Fibroblast of the aortic adventitia (primary cell): Measurements from ENCODE around the gene PSMC3IP. TPM values are rescaled to one million over a fixed set of nuclear protein-coding genes. Genes with fewer than 3 reads are reported as not detected.

Source experiments
- DNase-seq: peaks from one replicate; pipeline ENCODE4 v3.0.0-alpha.2; 2010; ENCODE audit warnings: low read depth
- H3K4me3 ChIP-seq: 2 replicates; pipeline ENCODE4 v1.5.1; 2011; ENCODE audit warnings: low read depth, mild to moderate bottlenecking, control low read depth, low read length, moderate library complexity
- CTCF ChIP-seq: IDR thresholded peaks from 2 replicates; pipeline ENCODE4 v1.5.1; 2011; ENCODE audit warnings: mild to moderate bottlenecking, low read length, control low read depth, inconsistent platforms; ENCODE audit not compliant: insufficient read depth
- total RNA-seq: library from RNA; depleted of rRNA; stranded (reverse); fragments of >200 nt; gene quantifications from 2 replicates; pipeline ENCODE4 v1.2.3, GENCODE V29; 2012; ENCODE audit warnings: low replicate concordance

Gene PSMC3IP
- total RNA-seq, 1 donor, result 18.3 TPM

GRCh38 chr17:42571435-42572225, 5.9 kb downstream of the PSMC3IP start:
- no peak overlapping the region for H3K4me3 ChIP-seq
- TF ChIP-seq CTCF, result no peak
- peak; percentile 14 for DNase-seq

GRCh38 chr17:42568341-42569111, 9.0 kb downstream of the PSMC3IP start:
- peak overlapping the region; percentile 13 for H3K4me3 ChIP-seq
- no peak for TF ChIP-seq CTCF

GRCh38 chr17:42566883-42567573, 10.5 kb downstream of the PSMC3IP start, which contains the start of gene MLX:
MLX (plus strand) TSS chr17:42567100; CDS start chr17:42567125, 25 bp downstream.
- peak within 1 kb of the TSS; percentile 93 for H3K4me3 ChIP-seq
- peak; percentile 87 for DNase-seq
- no peak for TF ChIP-seq CTCF

More at GRCh38 chr17:42568341-42569111, 9.0 kb downstream of the PSMC3IP start:
- DNase-seq, result no peak

- no peak for TF ChIP-seq CTCF
- no peak for DNase-seq
- H3K4me3 ChIP-seq, result peak overlapping the region; percentile 93
Measured at GRCh38 chr17:42566215-42566882, 11.2 kb downstream of the PSMC3IP start.

GRCh38 chr17:42565523-42566214, 11.9 kb downstream of the PSMC3IP start:
- no peak for TF ChIP-seq CTCF
- H3K4me3 ChIP-seq, result no peak overlapping the region
- no peak for DNase-seq
